ENCODE results near the gene PAPPA2. TPM values are rescaled to one million over a fixed set of nuclear protein-coding genes. Genes with fewer than 3 reads are reported as not detected.

The PAPPA2 gene
- total and polyA plus RNA-seq, 9 of the 15 experiments (the other 6 are each of a cell fraction or from before 2014, with no cell fraction given): 0.01 to 0.15 (median 0.05) TPM; not detected in 2

- intact Hi-C loops (cut with micrococcal nuclease): no loop called here
- TF ChIP-seq CTBP1 (IDR thresholded peaks at IDR 0.05; ENCODE audit: borderline replicate concordance) (no peak), ZNF232 (CRISPR knock-in tag; IDR thresholded peaks at IDR 0.05) (no peak), SIN3A (IDR thresholded peaks at IDR 0.05; ENCODE audit: borderline replicate concordance in 2 of 2, control insufficient read depth in 1 of 2, low read depth in 2 of 2, low read length in 2 of 2) (no peak), CBFA2T3 (IDR thresholded peaks at IDR 0.05) (no peak), JUND (IDR thresholded peaks at IDR 0.05; ENCODE audit: borderline replicate concordance, low read depth, low read length) (no peak), JUND (tag; IDR thresholded peaks at IDR 0.05; ENCODE audit: borderline replicate concordance, low read depth, low read length) (peak; percentile 37; the same call in 1 of the 3 replicates), MAZ (CRISPR knock-in tag; conservative IDR thresholded peaks at IDR 0.05 in 1 of 2, IDR thresholded peaks at IDR 0.05 in 1 of 2) (0 out of 4 replicates have a peak, but pooled peaks of 1 of the 2 experiments have one; percentile 14), ZNF23 (CRISPR knock-in tag; IDR thresholded peaks at IDR 0.05) (no peak), FOSL1 (tag; conservative IDR thresholded peaks at IDR 0.05) (peak; percentile 81), ZNF431 (CRISPR knock-in tag; IDR thresholded peaks at IDR 0.05) (no peak), ATF1 (CRISPR knock-in tag; IDR thresholded peaks at IDR 0.05) (no peak), ATF1 (tag; IDR thresholded peaks at IDR 0.05) (no peak), MAFK (IDR thresholded peaks at IDR 0.05; ENCODE audit: low read length) (peak; percentile 46; the same call in 1 of the 2 replicates), ZNF184 (CRISPR knock-in tag; IDR thresholded peaks at IDR 0.05) (no peak), ZNF589 (CRISPR knock-in tag; IDR thresholded peaks at IDR 0.05; ENCODE audit: low read depth) (peak; percentile 87), C11orf30 (IDR thresholded peaks at IDR 0.05; ENCODE audit: low read depth) (0 out of 2 replicates have a peak, but pooled peaks have one; percentile 12), ZNF316 (IDR thresholded peaks at IDR 0.05) (peak; percentile 25; the same call in 1 of the 2 replicates), ZKSCAN8 (CRISPR knock-in tag; IDR thresholded peaks at IDR 0.05) (no peak), MAFG (tag; conservative IDR thresholded peaks at IDR 0.05) (peak; percentile 41)
- TF ChIP-seq, protein P1, sequence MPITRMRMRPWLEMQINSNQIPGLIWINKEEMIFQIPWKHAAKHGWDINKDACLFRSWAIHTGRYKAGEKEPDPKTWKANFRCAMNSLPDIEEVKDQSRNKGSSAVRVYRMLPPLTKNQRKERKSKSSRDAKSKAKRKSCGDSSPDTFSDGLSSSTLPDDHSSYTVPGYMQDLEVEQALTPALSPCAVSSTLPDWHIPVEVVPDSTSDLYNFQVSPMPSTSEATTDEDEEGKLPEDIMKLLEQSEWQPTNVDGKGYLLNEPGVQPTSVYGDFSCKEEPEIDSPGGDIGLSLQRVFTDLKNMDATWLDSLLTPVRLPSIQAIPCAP (CRISPR knock-in tag; IDR thresholded peaks at IDR 0.05; ENCODE audit: borderline replicate concordance): no peak
- TF ChIP-seq, protein P2, sequence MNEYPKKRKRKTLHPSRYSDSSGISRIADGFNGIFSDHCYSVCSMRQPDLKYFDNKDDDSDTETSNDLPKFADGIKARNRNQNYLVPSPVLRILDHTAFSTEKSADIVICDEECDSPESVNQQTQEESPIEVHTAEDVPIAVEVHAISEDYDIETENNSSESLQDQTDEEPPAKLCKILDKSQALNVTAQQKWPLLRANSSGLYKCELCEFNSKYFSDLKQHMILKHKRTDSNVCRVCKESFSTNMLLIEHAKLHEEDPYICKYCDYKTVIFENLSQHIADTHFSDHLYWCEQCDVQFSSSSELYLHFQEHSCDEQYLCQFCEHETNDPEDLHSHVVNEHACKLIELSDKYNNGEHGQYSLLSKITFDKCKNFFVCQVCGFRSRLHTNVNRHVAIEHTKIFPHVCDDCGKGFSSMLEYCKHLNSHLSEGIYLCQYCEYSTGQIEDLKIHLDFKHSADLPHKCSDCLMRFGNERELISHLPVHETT (CRISPR knock-in tag; conservative IDR thresholded peaks at IDR 0.05 in 1 of 2, IDR thresholded peaks at IDR 0.05 in 1 of 2): peak in 1 of 2 experiments; percentile 48; a peak in 1 of 4 replicates
- Histone ChIP-seq H3K9me3 (replicated peaks; ENCODE audit: control insufficient read depth, insufficient read depth, low read depth, low read length) (no peaks in the 10 kb centered on the region), H3K27ac (ENCODE audit: extremely low read depth, low read depth, low read length) (no peak overlapping the region), H3K79me2 (ENCODE audit: control insufficient read depth, insufficient read depth, low read length) (no peaks in the 10 kb centered on the region), H3K36me3 (ENCODE audit: control insufficient read depth, insufficient read depth, low read length) (no peaks in the 10 kb centered on the region), H3K27me3 (ENCODE audit: control insufficient read depth in 2 of 2, insufficient read depth in 2 of 2, low read length in 2 of 2) (no peaks in the 10 kb centered on the region; a peak in 1 of 5 replicates), H3K4me3 (no peak overlapping the region), H4K20me1 (replicated peaks; ENCODE audit: control insufficient read depth, insufficient read depth, low read length) (no peaks in the 10 kb centered on the region), H3K9ac (ENCODE audit: insufficient read depth in 1 of 2, low read depth in 2 of 2, low read length in 2 of 2) (no peak overlapping the region), H3K4me2 (ENCODE audit: insufficient read depth, low read length) (no peak overlapping the region), H3K9me1 (ENCODE audit: control insufficient read depth, insufficient read depth, low read length) (no peaks in the 10 kb centered on the region), H2AFZ (ENCODE audit: low read depth, low read length) (no peak overlapping the region), H3K4me1 (replicated peaks in 1 of 2; ENCODE audit: control insufficient read depth in 2 of 2, insufficient read depth in 2 of 2, low read length in 2 of 2) (peaks cover 0 to 3% of the 10 kb centered on the region in 2 experiments; a peak in 1 of 5 replicates)
- WGBS (ENCODE audit: insufficient coverage, low coverage, missing lambda C conversion rate): 0% methylated on average over 3 of the region's 3 CpGs
- CTCF ChIA-PET (ENCODE audit: low intra/inter-chr PET ratio): no interaction called here
- no peak for FAIRE-seq
- no peak for DNase-seq (ENCODE audit: extremely low read depth in 1 of 4, low spot score in 3 of 4)
- in situ Hi-C loops (cut with MboI): no loop called here
- POLR2A ChIA-PET: no interaction called here
- ATAC-seq: no peak
- BruUV-seq (replicated peaks): no TSS peak
Observed at GRCh38 chr1:176541663-176542062, 78.7 kb downstream of the PAPPA2 start.
